Central memory CD4-positive, alpha-beta T cell (primary cell): ENCODE measurements around the gene MOXD1.
"Not testable (repeated sequence)": the region's sequence is repeated elsewhere in the genome, so short reads cannot be mapped to it uniquely, and the experiment has no call there.

ENCODE experiments used
- DNase-seq: peaks from one replicate; pipeline ENCODE4 v3.0.0; 2022

MOXD1 gene

DNA sequence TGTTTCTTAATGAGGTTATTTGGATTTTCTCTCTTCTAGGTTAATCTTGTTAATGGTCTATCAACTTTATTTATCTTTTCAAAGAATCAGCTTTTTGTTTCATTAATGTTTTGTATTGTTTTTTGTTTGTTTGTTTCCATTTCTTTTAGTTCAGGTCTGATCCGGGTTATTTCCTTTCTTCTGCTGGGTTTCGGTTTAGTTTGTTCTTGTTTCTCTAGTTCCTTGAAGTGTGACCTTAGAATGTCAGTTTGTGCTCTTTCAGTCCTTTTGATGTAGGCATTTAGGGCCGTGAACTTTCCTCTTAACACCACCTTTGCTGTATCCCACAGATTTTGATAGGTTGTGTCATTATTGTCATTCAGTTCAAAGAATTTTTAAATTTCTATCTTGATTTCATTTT is 49.3 kb downstream of the MOXD1 start:
- not testable (repeated sequence) for DNase-seq

DNA sequence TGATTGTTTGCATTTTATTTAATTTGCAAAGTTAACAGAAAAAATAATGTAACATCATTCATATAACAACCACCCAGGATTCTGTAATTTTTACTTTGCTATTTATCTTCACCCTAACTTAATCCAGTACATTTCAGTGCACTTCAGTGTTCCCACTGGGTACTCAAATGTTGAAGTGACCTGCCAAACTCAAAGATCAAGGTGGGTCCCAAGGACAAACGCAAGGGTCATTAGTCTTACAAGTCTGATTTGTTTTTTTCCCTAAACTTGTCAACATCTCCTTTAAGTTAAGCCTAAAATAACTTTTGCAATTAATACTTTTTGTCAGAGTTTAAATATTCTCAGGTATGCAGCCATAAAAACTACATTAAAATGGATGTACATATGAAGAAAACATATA is 53.0 kb downstream of the MOXD1 start:
- no peak for DNase-seq

GRCh38 chr6:132344811-132345210 is 56.5 kb downstream of the MOXD1 start:
- no peak for DNase-seq

DNA sequence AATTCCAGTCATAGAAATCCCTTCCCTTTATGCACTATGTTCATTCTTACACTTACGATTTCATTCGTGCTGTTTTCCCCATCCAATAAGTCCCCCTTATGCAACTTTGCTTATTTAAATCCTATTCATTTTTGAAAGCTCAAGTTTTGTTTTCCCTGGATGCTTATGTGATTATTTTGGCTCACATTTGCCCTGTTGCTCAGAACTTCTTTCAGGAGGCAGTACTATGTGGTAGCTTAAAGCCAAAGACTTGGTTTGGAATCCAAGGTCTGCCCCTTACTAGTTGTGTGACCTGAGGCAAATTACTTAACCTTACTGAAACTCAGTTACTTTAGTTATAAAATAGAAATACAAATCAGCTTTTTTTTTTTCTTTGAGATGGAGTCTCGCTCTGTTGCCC is 59.6 kb downstream of the MOXD1 start:
- no peak for DNase-seq

DNA sequence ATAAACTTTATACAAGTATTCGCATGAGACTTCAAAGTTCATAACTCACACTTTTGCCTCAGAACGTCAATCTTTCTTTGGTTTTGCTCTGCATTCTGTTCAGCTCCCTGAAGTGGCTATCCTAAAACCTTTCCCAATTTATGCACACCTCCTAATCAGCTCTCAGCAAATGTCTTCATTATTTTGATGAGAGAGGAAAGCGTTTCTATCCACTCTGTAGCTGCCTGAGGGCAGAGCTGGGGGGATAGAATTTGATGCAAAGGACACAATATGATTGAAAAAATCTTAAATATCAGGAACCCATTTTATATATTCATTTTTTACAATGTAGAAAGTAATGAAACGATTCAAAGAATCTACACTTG is 66.8 kb downstream of the MOXD1 start:
- no peak for DNase-seq

GRCh38 chr6:132333639-132334520 is 67.4 kb downstream of the MOXD1 start:
- DNase-seq = no peak

DNA sequence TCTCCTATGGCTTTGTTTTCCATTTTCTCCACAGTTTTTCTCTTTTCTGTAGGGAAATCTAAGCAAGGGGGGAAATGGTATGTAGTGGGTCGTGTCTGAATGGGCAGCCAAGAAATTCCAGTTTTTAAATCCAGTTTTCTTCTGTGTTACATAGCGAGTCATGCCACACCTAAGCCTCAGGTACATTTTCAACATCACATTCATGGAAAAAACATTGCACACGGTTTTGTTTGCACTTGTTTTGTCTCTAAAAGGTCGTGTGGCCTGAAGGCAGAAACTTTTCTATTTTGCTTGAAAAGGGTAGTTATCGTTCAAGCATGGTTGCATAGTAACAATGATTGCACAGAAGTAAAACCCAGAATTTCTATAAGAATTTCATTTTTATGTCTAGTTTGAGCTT is 70.5 kb downstream of the MOXD1 start:
- DNase-seq = no peak

- DNase-seq = no peak
These were observed 78.9 kb downstream of the MOXD1 start for GRCh38 chr6:132322398-132322797.

GRCh38 chr6:132320007-132320406 is 81.3 kb downstream of the MOXD1 start:
- no peak for DNase-seq

- DNase-seq = no peak
These were observed 84.3 kb downstream of the MOXD1 start for GRCh38 chr6:132316970-132317369.

- DNase-seq = no peak
These were observed 86.8 kb downstream of the MOXD1 start for GRCh38 chr6:132314432-132314831.

DNA sequence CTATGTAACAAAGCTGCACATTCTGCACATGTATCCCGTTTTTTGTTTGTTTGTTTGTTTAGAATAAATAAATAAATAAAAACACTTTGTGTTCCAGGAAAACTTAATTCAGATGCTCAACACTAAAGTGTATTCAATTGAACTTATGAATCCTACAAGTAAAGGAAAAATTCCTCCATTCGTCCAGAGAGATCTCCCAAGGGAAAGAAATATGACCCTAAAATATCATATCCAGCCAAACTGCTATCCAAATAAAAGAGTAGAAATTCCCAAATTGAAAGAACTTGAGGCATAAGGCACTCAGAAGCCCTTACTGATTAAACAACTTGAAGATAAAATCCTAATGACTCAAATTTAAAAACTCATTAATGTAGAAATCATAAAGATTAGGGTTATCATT is 90.4 kb downstream of the MOXD1 start:
- no peak for DNase-seq

GRCh38 chr6:132310151-132310550 is 91.1 kb downstream of the MOXD1 start:
- DNase-seq = not testable (repeated sequence)

GRCh38 chr6:132304891-132305305 is 96.4 kb downstream of the MOXD1 start:
- DNase-seq = no peak

- no peak for DNase-seq
These were observed 100.8 kb downstream of the MOXD1 start for GRCh38 chr6:132300323-132300949.

DNA sequence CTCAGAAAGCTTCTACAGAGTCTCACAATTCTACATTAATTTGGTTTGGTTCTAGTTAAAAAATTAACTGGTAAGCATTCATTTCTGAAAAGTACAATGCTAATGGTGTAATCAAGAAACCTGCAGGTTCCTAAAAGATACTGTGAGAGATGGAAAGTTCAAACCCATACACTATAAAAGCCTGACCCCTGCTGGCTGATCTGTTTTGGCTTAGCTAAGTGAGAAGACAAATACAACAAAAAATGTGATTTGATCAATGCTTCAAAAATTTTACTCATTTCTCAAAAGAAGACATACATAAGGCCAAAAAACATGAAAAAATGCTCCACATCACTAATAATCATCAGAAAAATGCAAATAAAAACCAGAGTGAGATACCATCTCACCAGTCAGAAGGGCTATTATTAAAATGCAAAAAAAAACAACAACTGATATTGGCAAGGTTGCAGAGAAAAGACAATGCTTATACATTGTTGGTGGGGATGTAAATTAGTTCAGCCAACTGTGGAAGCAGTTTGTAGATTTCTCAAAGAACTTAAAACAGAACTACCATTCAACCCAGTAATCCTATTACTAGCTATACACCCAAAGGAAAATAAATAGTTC is 102.8 kb downstream of the MOXD1 start:
- no peak for DNase-seq

- no peak for DNase-seq
These were observed 111.5 kb downstream of the MOXD1 start for GRCh38 chr6:132289756-132290155.

GRCh38 chr6:132287101-132287500 is 114.2 kb downstream of the MOXD1 start:
- no peak for DNase-seq

DNA sequence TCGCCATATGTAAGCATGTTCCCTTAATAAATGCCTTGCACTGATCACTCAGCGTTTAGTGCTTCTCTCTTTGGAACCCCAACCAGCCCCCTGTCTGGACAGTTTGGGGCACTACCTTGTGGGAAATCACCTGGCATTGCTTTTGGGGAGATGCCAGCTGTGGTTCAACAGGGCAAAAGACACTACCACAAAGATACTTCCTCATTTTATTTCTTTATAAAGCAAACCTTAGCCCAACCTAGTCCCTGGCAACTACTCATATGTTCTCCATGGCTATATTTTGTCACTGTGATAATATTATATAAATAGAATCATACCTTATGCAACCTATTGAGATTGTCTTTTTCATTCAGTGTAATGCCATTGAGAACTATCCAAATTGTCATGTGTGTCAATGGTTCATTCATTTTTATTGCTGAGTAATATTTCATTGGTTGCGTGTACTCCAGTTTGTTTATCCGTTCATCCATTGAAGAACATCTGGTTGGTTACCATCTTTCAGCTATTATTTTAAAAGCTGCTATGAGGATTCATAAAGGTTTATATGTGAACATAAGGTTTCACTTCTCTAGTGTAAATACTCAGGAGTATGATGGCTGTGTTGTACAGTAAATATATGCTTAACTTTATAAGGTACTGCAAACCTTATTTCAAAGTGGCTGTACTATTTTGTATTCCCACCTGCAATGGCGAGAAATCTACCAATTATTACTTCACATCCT is 114.8 kb downstream of the MOXD1 start:
- no peak for DNase-seq

DNA sequence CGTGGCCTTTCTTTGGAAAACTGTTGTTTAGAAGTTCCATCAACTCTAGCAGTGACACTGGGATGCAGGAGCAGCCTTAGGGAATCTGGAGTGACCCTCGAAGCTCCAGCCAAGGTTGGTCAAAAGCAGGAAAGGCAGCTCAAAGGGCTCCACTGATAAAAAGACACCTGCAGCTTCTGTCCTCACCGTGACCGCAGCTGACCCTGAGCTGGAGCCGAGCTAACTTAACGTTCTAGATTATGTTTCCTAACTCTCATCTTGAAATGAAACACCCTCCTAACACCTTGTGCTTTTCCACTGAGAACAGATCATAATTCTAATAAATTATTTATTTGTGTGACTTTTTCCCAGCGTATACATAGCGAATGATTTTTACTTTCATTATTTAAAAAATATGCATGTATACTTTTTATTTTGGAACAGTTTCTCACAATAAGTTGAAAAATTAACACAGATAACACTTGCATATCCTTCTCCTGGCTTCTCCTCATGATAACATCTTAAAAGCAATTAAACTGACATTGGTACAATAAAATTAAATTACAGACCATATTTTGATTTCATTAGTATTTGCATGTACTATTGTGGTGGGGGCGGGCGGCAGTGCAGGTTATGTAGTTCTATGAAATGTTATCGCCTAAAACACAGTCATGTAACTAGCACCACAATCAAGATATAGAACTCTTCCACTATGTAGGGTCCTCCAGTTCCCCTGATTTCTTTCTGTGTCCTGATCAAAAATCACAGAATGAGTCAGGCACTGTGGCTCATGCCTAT is 116.1 kb downstream of the MOXD1 start:
- DNase-seq = no peak

GRCh38 chr6:132282696-132283095 is 118.6 kb downstream of the MOXD1 start:
- no peak for DNase-seq

DNA sequence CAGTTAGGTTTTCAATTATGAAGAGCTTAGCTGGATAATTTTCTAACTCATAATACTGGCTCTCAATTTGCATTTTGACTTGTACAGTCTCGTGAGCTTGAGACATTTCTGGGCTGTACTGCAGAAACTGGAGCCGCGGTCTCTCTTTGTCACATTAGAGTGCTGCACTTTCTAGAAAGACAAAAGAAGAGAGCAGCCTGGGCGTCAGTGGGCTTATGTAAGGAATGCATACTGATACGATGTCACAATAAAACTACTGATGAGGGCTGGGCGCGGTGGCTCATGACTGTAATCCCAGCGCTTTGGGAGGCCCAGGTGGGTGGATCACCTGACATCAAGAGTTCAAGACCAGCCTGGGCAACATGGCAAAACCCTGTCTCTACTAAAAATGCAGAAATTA is 120.8 kb downstream of the MOXD1 start:
- no peak for DNase-seq
